HepG2 (cell line): ENCODE data around the gene SDF2. TPM values are rescaled to one million over a fixed set of nuclear protein-coding genes. Genes with fewer than 3 reads are reported as not detected.

Source experiments
- BCLAF1 ChIP-seq: fragments of 450-650 bp; IDR thresholded peaks from 2 replicates; pipeline ENCODE4 v1.6.1; 2017; ENCODE audit warnings: mild to moderate bottlenecking
- DPF2 ChIP-seq: sonication (generic); formaldehyde crosslinking; IDR thresholded peaks from 2 replicates; pipeline ENCODE4 v1.4.0; 2020; ENCODE audit warnings: mild to moderate bottlenecking, low read depth, missing genetic modification reagents, borderline replicate concordance
- MAZ ChIP-seq, 2 experiments: sonication (generic) in 1 of 2; formaldehyde crosslinking in 1 of 2; IDR thresholded peaks; 2 replicates each; pipeline versions ENCODE4 v1.5.0 to v1.6.1; 2012 to 2020; ENCODE audit warnings: low read depth in 2 of 2, mild to moderate bottlenecking in 2 of 2, borderline replicate concordance in 1 of 2, improper control_type of control experiment in 1 of 2, low read length in 1 of 2, missing genetic modification reagents in 1 of 2, moderate library complexity in 1 of 2
- MTERF4 ChIP-seq: sonication (generic); formaldehyde crosslinking; IDR thresholded peaks from 2 replicates; pipeline ENCODE4 v1.8.0; 2023; ENCODE audit warnings: mild to moderate bottlenecking, missing genetic modification reagents
- NFYB ChIP-seq: sonication (generic); formaldehyde crosslinking; IDR thresholded peaks from 2 replicates; pipeline ENCODE4 v1.4.0; 2020; ENCODE audit warnings: missing genetic modification reagents
- NRL ChIP-seq: sonication (generic); formaldehyde crosslinking; IDR thresholded peaks from 2 replicates; pipeline ENCODE4 v1.5.0; 2020; ENCODE audit warnings: missing genetic modification reagents, mild to moderate bottlenecking, moderate library complexity, borderline replicate concordance
- TBP ChIP-seq: sonication (generic); formaldehyde crosslinking; IDR thresholded peaks from 2 replicates; pipeline ENCODE4 v1.5.0; 2020; ENCODE audit warnings: missing genetic modification reagents
- ZNF142 ChIP-seq: sonication (generic); formaldehyde crosslinking; IDR thresholded peaks from 2 replicates; pipeline ENCODE4 v1.4.0; 2020; ENCODE audit warnings: missing genetic modification reagents
- ZNF501 ChIP-seq: sonication (generic); formaldehyde crosslinking; IDR thresholded peaks from 2 replicates; pipeline ENCODE4 v1.5.1; 2020; ENCODE audit warnings: mild to moderate bottlenecking, moderate library complexity, missing genetic modification reagents
- ZNF609 ChIP-seq: sonication (generic); formaldehyde crosslinking; IDR thresholded peaks from 2 replicates; pipeline ENCODE4 v1.4.0; 2020; ENCODE audit warnings: mild to moderate bottlenecking, missing genetic modification reagents, borderline replicate concordance
- ZNF652 ChIP-seq: IDR thresholded peaks from 2 replicates; pipeline ENCODE4 v1.6.1; 2016; ENCODE audit warnings: low read depth, borderline replicate concordance
- ZNF788 ChIP-seq: sonication (generic); formaldehyde crosslinking; IDR thresholded peaks from 2 replicates; pipeline ENCODE4 v1.5.0; 2020; ENCODE audit warnings: mild to moderate bottlenecking, missing genetic modification reagents, borderline replicate concordance
- polyA plus RNA-seq, 8 experiments: library from polyadenylated mRNA; depleted of rRNA in 3 of 8; stranded (reverse) in 7 of 8; unstranded in 1 of 8; fragments of >200 nt; fragmentation: Illumina TruSeq in 4 of 8; extraction: Trizol in 4 of 8; gene quantifications; 2 replicates each; pipeline versions ENCODE4 v1.2.1 to v1.2.3, GENCODE V29; 2011 to 2016; ENCODE audit warnings: low read depth in 4 of 8, missing spikeins in 1 of 8, mixed read lengths in 1 of 8; ENCODE audit not compliant: insufficient read depth in 1 of 8
- total RNA-seq, 5 experiments: library from RNA; depleted of rRNA; stranded (reverse); fragments of >200 nt; fragmentation: Illumina TruSeq; extraction: Trizol; gene quantifications; 2 replicates each; pipeline ENCODE4 v1.2.3, GENCODE V29; 2016; ENCODE audit warnings: low read depth in 1 of 5

The SDF2 gene
- total and polyA plus RNA-seq, 2 of the 13 experiments (the other 11 are each of a cell fraction or from before 2014, with no cell fraction given): 58.2 to 58.4 TPM

- TF ChIP-seq ZNF142 (CRISPR knock-in tag) (no peak), ZNF788 (CRISPR knock-in tag) (peak; percentile 90; the same call in 1 of the 2 replicates), TBP (CRISPR knock-in tag) (no peak), ZNF609 (CRISPR knock-in tag) (peak; percentile 57; the same call in 1 of the 2 replicates), NFYB (CRISPR knock-in tag) (peak; percentile 83), NRL (CRISPR knock-in tag) (peak; percentile 63; the same call in 1 of the 2 replicates), MTERF4 (CRISPR knock-in tag) (0 out of 2 replicates have a peak, but pooled peaks have one; percentile 82), MAZ (IDR thresholded peaks at IDR 0.05; ENCODE audit: borderline replicate concordance, low read depth, low read length) (peak; percentile 68; the same call in 1 of the 2 replicates), MAZ (CRISPR knock-in tag; IDR thresholded peaks at IDR 0.05; ENCODE audit: low read depth) (peak; percentile 96), DPF2 (CRISPR knock-in tag) (no peak), ZNF501 (CRISPR knock-in tag) (peak; percentile 84), ZNF652 (no peak), BCLAF1 (no peak)
Observed at GRCh38 chr17:28644787-28645575, 16.7 kb downstream of the SDF2 start, which contains the start of gene BLTP2 (continued).
